GM06990 (cell line): ENCODE measurements around the gene EAF1.

Experiments
- DNase-seq: peaks from one replicate; pipeline ENCODE4 v3.0.0-alpha.2; 2011; ENCODE audit not compliant: insufficient read length; ENCODE audit errors: extremely low read depth
- H3K27me3 ChIP-seq: replicated peaks from 2 replicates; pipeline ENCODE4 v1.6.0; 2011; ENCODE audit warnings: low read length; ENCODE audit not compliant: control insufficient read depth, insufficient read depth
- H3K36me3 ChIP-seq: 2 replicates; pipeline ENCODE4 v1.5.1; 2011; ENCODE audit warnings: low read length; ENCODE audit not compliant: control insufficient read depth, insufficient read depth
- H3K4me3 ChIP-seq: replicated peaks from 2 replicates; pipeline ENCODE4 v1.5.1; 2011; ENCODE audit warnings: low read depth, mild to moderate bottlenecking, control low read depth, low read length
- CTCF ChIP-seq: IDR thresholded peaks from 2 replicates; pipeline ENCODE4 v1.5.1; 2011; ENCODE audit warnings: low read length, control low read depth, mild to moderate bottlenecking, inconsistent platforms; ENCODE audit not compliant: insufficient read depth, poor library complexity, severe bottlenecking

Gene EAF1

GRCh38 chr3:15470849-15471248, 43.5 kb downstream of the EAF1 start:
- no peaks in the 10 kb centered on the region for H3K36me3 ChIP-seq
- no peaks in the 10 kb centered on the region; the same call in 1 of the 2 replicates for H3K27me3 ChIP-seq
- no peak for TF ChIP-seq CTCF
- H3K4me3 ChIP-seq: no peak overlapping the region
- DNase-seq: no peak

- Histone ChIP-seq H3K36me3 (no peaks in the 10 kb centered on the region), H3K4me3 (no peak overlapping the region), H3K27me3 (no peaks in the 10 kb centered on the region; the same call in 1 of the 2 replicates)
- DNase-seq: no peak
- TF ChIP-seq CTCF: no peak
Measured at GRCh38 chr3:15471861-15472260, 44.5 kb downstream of the EAF1 start.

GRCh38 chr3:15475161-15475560, 47.8 kb downstream of the EAF1 start:
- no peak for DNase-seq
- Histone ChIP-seq H3K36me3 (no peaks in the 10 kb centered on the region), H3K4me3 (no peak overlapping the region), H3K27me3 (no peaks in the 10 kb centered on the region; the same call in 1 of the 2 replicates)
- no peak for TF ChIP-seq CTCF

GRCh38 chr3:15476378-15476777, 49.0 kb downstream of the EAF1 start:
- DNase-seq: no peak
- Histone ChIP-seq H3K4me3 (no peak overlapping the region), H3K27me3 (no peaks in the 10 kb centered on the region), H3K36me3 (no peaks in the 10 kb centered on the region)
- TF ChIP-seq CTCF: no peak

GRCh38 chr3:15477951-15478639, 50.7 kb downstream of the EAF1 start:
- Histone ChIP-seq H3K4me3 (no peak overlapping the region), H3K27me3 (no peaks in the 10 kb centered on the region)
- DNase-seq: no peak

More at GRCh38 chr3:15477951-15478639, 50.7 kb downstream of the EAF1 start:
- TF ChIP-seq CTCF: no peak
- no peaks in the 10 kb centered on the region for H3K36me3 ChIP-seq
